ENCODE measurements around the gene HIPK3.

The HIPK3 gene

GRCh38 chr11:33402066-33402465 lies 144.9 kb downstream of the HIPK3 start:
- no peak overlapping the region for H3K4me3 ChIP-seq (ENCODE audit: low read depth, low read length)
- DNase-seq (ENCODE audit: low read depth), result no peak
- TF ChIP-seq CTCF (IDR thresholded peaks at IDR 0.05; ENCODE audit: control insufficient read depth, extremely low read depth, insufficient read depth), result no peak

GRCh38 chr11:33403344-33403743 lies 146.2 kb downstream of the HIPK3 start:
- no peak for TF ChIP-seq CTCF (IDR thresholded peaks at IDR 0.05; ENCODE audit: control insufficient read depth, extremely low read depth, insufficient read depth)
- H3K4me3 ChIP-seq (ENCODE audit: low read depth, low read length), result no peak overlapping the region
- no peak for DNase-seq (ENCODE audit: low read depth)

- H3K4me3 ChIP-seq (ENCODE audit: low read depth, low read length), result no peak overlapping the region
Measured at GRCh38 chr11:33405834-33406602, 148.8 kb downstream of the HIPK3 start.

More at GRCh38 chr11:33405834-33406602, 148.8 kb downstream of the HIPK3 start:
- TF ChIP-seq CTCF (IDR thresholded peaks at IDR 0.05; ENCODE audit: control insufficient read depth, extremely low read depth, insufficient read depth), result no peak
- no peak for DNase-seq (ENCODE audit: low read depth)
